Spleen (tissue), 11 donors: ENCODE measurements around the gene TEX22. TPM values are rescaled to one million over a fixed set of nuclear protein-coding genes. Genes with fewer than 3 reads are reported as not detected.

ENCODE experiments used
- DNase-seq: peaks from one replicate; pipeline ENCODE4 v3.0.0-alpha.2; 2020
- H3K27ac ChIP-seq, 8 donors: fragments of 200-600 bp; sonication (generic) in 7 of 8; 1 replicate in 4 of 8; 2 replicates in 4 of 8; pipeline versions ENCODE4 v1.5.0 to v1.8.0; 2016 to 2021; ENCODE audit warnings: inconsistent platforms in 4 of 8, mild to moderate bottlenecking in 4 of 8, moderate library complexity in 1 of 8
- H3K27me3 ChIP-seq, 7 donors: fragments of 200-600 bp; sonication (generic) in 6 of 7; replicated peaks in 1 of 7; 1 replicate in 4 of 7; 2 replicates in 3 of 7; pipeline versions ENCODE4 v1.5.0 to v1.8.0; 2016 to 2021; ENCODE audit warnings: inconsistent platforms in 3 of 7, mild to moderate bottlenecking in 1 of 7
- H3K36me3 ChIP-seq, 6 donors: fragments of 200-600 bp; sonication (generic) in 5 of 6; 1 replicate in 4 of 6; 2 replicates in 2 of 6; pipeline versions ENCODE4 v1.5.0 to v1.8.0; 2016 to 2021; ENCODE audit warnings: inconsistent platforms in 2 of 6
- H3K4me1 ChIP-seq, 6 donors: fragments of 200-600 bp; sonication (generic) in 5 of 6; 1 replicate in 3 of 6; 2 replicates in 3 of 6; pipeline versions ENCODE4 v1.5.0 to v1.8.0; 2016 to 2021; ENCODE audit warnings: inconsistent platforms in 3 of 6
- H3K4me3 ChIP-seq, 8 donors: fragments of 200-600 bp; sonication (generic) in 7 of 8; 1 replicate in 4 of 8; 2 replicates in 4 of 8; pipeline versions ENCODE4 v1.5.0 to v1.8.0; 2016 to 2021; ENCODE audit warnings: inconsistent platforms in 4 of 8, mild to moderate bottlenecking in 4 of 8, moderate library complexity in 2 of 8
- H3K9me3 ChIP-seq, 8 donors: fragments of 200-600 bp; sonication (generic) in 7 of 8; 1 replicate in 4 of 8; 2 replicates in 4 of 8; pipeline versions ENCODE4 v1.5.0 to v1.8.0; 2016 to 2021; ENCODE audit warnings: inconsistent platforms in 4 of 8
- POLR2A ChIP-seq, 3 donors: fragments of 450-650 bp; IDR thresholded peaks; one replicate each; pipeline ENCODE4 v1.5.1; 2017; ENCODE audit warnings: antibody characterized with exemption in 3 of 3, mild to moderate bottlenecking in 1 of 3
- POLR2AphosphoS5 ChIP-seq, 3 donors: sonication (generic); formaldehyde crosslinking; IDR thresholded peaks; one replicate each; pipeline ENCODE4 v1.5.1; 2017; ENCODE audit warnings: antibody characterized with exemption in 3 of 3
- WGBS, 5 donors: extraction: QIAGEN DNeasy Blood & Tissue Kit in 3 of 5; methylation state at CpG; one replicate each; pipeline versions ENCODE4 v1.1.5 to v1.1.7; 2013 to 2018; 5-methylcytosine and 5-hydroxymethylcytosine counted together
- intact Hi-C: fragments of 100-400 bp; cut with DNase I; formaldehyde crosslinking; loops from one replicate; pipeline ENCODE4 v1.15.0; 2023; ENCODE audit warnings: low total_unique reads
- polyA plus RNA-seq, 3 donors: library from polyadenylated mRNA; stranded (reverse); fragments of 200-250 nt; gene quantifications; one replicate each; pipeline ENCODE4 v1.2.1, GENCODE V29; 2013
- total RNA-seq, 7 donors: library from RNA; depleted of rRNA in 3 of 7; stranded (reverse); fragments of >200 nt in 3 of 7; fragmentation: NEBNext Ultra II Directional in 4 of 7; extraction: Animal tissue kit (Norgen Biotek cat#: 25700) in 4 of 7; gene quantifications; one replicate each; pipeline versions ENCODE4 v1.1.0 to v1.2.1, GENCODE V29; 2016 to 2021
- TF ChIP-seq, protein P1 (sequence below), 11 experiments: fragments of 200-600 bp in 7 of 11; fragments of 450-650 bp in 4 of 11; sonication (generic) in 4 of 11; IDR thresholded peaks in 8 of 11; conservative IDR thresholded peaks in 3 of 11; 1 replicate in 7 of 11; 2 replicates in 4 of 11; pipeline versions ENCODE4 v1.4.0 to v1.8.0; 2016 to 2021; ENCODE audit warnings: antibody characterized with exemption in 11 of 11, inconsistent platforms in 4 of 11, mild to moderate bottlenecking in 1 of 11
- donor health status: healthy with polysubstance abuse.
- donor health status: DM: no; HTN: no; CAD: no; lungs with moderate emphysema.
- donor health status: DM: no; HTN: no; CAD: no.
- donor health status: Bipolar disorder and iron deficiency.
- donor health status: healthy.
- donor health status: DM: no; HTN: no; CAD: no.
- donor health status: DM: yes; HTN: yes; CAD: no.

Gene TEX22
- total and polyA plus RNA-seq, 10 donors = 0.33 to 5.3 (median 1.0) TPM

DNA sequence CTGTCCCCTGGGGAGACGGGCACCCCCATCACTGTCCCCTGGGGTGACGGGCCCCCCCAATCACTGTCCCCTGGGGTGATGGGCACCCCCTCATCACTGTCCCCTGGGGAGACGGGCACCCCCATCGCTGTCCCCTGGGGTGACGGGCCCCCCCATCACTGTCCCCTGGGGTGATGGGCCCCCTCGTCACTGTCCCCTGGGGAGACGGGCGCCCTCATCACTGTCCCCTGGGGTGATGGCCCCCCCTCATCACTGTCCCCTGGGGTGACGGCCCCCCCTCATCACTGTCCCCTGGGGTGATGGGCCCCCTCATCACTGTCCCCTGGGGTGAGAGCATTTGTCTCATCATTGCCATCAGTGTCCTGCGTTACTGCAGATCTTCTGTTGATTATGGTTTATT, 45.2 kb upstream of the TEX22 start:
- no peak overlapping the region for H3K4me3 ChIP-seq
- DNase-seq = no peak
- H3K27ac ChIP-seq = no peak overlapping the region
- no peaks in the 10 kb centered on the region for H3K9me3 ChIP-seq
- no peaks in the 10 kb centered on the region for H3K27me3 ChIP-seq
- intact Hi-C loops = loop anchor here (2.0 to 5.0 kb wide), 2 partner anchors 151 to 262 kb away; no protein-coding TSS in a partner anchor
- 78 to 92% (median 89%) methylated on average over 5 to 10 of the region's 10 CpGs for WGBS, 5 donors
- H3K36me3 ChIP-seq = peaks cover 0 to 79% (median 17%) of the 10 kb centered on the region in 6 donors
- peaks cover 3 to 20% (median 8%) of the 10 kb centered on the region in 6 donors for H3K4me1 ChIP-seq
- TF ChIP-seq POLR2A (IDR thresholded peaks at IDR 0.05) (no peak), POLR2AphosphoS5 (IDR thresholded peaks at IDR 0.05) (no peak)
- TF ChIP-seq, protein P1, sequence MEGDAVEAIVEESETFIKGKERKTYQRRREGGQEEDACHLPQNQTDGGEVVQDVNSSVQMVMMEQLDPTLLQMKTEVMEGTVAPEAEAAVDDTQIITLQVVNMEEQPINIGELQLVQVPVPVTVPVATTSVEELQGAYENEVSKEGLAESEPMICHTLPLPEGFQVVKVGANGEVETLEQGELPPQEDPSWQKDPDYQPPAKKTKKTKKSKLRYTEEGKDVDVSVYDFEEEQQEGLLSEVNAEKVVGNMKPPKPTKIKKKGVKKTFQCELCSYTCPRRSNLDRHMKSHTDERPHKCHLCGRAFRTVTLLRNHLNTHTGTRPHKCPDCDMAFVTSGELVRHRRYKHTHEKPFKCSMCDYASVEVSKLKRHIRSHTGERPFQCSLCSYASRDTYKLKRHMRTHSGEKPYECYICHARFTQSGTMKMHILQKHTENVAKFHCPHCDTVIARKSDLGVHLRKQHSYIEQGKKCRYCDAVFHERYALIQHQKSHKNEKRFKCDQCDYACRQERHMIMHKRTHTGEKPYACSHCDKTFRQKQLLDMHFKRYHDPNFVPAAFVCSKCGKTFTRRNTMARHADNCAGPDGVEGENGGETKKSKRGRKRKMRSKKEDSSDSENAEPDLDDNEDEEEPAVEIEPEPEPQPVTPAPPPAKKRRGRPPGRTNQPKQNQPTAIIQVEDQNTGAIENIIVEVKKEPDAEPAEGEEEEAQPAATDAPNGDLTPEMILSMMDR (IDR thresholded peaks at IDR 0.05 in 8 of 11, conservative IDR thresholded peaks at IDR 0.05 in 3 of 11) = no peak

DNA sequence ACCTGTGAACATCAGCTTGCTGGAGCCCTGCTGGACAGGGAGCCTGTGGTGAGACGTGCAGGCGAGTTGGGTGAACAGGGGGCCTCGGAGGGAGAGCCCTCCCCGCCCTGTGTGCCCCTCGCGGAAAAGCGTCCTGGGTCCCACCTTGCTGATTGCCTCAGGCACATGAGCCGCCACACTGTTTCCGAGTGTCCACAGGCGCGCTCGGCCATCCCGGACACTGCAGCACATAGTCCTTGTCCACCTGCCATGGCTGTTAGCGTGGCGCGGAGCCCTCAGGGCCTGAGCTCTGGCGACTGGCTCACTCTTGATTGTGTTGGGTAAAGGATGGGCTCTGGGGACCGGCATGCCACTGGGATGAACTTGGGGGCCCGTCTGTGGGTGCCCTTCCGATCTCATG, 43.8 kb upstream of the TEX22 start:
- WGBS, 5 donors = 96 to 98% (median 98%) methylated on average over 9 to 20 of the region's 20 CpGs
- Histone ChIP-seq H3K4me1 (peaks cover 3 to 15% (median 7%) of the 10 kb centered on the region in 6 donors), H3K4me3 (no peak overlapping the region), H3K27me3 (no peaks in the 10 kb centered on the region), H3K36me3 (peaks cover 0 to 73% (median 15%) of the 10 kb centered on the region in 6 donors), H3K27ac (no peak overlapping the region), H3K9me3 (no peaks in the 10 kb centered on the region)
- DNase-seq = no peak
- intact Hi-C loops = loop anchor here (5.0 kb wide), 1 partner anchor 152 kb away; no protein-coding TSS in a partner anchor
- TF ChIP-seq POLR2A (IDR thresholded peaks at IDR 0.05) (no peak), POLR2AphosphoS5 (IDR thresholded peaks at IDR 0.05) (no peak)

DNA sequence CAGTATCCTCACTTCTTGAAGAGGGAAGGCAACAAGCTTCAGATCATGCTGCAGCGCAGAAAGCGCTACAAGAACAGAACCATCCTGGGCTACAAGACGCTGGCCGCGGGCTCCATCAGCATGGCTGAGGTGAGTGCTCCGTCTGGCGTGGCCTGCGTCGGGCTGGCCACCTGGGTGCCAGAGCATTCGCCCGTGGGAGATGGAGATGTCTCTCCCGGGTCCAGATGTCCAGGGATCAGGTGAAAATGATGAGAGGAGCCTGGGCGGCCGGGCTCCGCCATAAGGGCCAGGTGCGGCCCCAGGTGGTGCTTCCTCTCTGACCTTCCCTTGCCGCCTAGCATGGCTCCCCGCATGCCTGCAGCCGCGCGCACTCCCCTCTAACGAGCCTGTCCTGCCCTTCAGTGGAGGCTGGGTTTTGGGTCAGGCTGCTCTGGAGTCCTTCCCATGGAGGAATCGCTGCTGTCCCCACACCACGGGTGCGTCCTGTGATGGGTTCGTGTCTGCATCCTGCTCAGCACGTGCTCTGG, 43.2 kb upstream of the TEX22 start:
- TF ChIP-seq POLR2AphosphoS5 (IDR thresholded peaks at IDR 0.05) (no peak), POLR2A (IDR thresholded peaks at IDR 0.05) (no peak)
- TF ChIP-seq, protein P1 (IDR thresholded peaks at IDR 0.05 in 8 of 11, conservative IDR thresholded peaks at IDR 0.05 in 3 of 11) = no peak
- no peak overlapping the region for H3K4me3 ChIP-seq
- peaks cover 3 to 15% (median 7%) of the 10 kb centered on the region in 6 donors for H3K4me1 ChIP-seq
- no peak for DNase-seq
- no peak overlapping the region for H3K27ac ChIP-seq
- peaks cover 0 to 67% (median 15%) of the 10 kb centered on the region in 6 donors for H3K36me3 ChIP-seq
- no peaks in the 10 kb centered on the region for H3K27me3 ChIP-seq
- intact Hi-C loops = no loop called here
- H3K9me3 ChIP-seq = no peaks in the 10 kb centered on the region
- 92 to 96% (median 94%) methylated on average over 13 to 27 of the region's 27 CpGs for WGBS, 5 donors

DNA sequence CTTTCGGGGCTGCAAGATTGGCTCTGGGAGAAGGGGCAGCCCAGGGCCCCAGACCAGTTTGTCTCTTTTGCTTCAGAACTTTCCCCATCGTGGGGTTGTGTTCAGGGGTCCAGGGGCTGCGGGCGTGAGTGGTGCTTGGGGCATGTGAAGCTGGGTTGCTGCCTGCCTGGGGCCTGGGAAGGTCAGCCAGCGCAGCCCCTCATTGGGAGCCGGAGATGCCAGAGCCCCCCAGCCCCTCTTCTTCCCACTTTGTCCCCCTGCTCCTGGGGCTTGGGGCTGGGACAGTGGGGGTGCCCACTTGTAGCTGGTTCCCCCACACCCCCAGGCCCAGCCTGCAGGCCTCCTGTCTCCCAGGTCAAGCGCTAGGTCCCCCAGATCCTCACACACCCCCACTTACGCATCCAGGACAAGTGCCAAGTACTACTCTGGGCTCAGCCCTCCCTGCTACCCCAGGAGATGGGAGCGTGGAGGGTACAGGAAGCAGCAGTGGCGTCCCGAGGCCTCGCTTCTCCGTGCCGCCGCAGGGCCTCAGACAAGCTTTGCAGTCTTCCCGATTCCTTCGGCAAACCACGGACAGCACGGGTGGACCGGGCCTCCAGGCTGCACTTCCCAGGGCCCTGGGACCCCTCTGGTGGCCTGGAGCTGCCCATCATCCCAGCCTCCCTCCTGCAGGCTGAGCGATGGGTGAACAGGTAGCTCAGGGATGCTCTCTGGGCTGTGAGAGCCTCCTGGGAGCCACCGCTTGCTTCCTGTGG, 42.3 kb upstream of the TEX22 start:
- intact Hi-C loops = no loop called here
- Histone ChIP-seq H3K27me3 (no peaks in the 10 kb centered on the region), H3K4me1 (peaks cover 3 to 15% (median 7%) of the 10 kb centered on the region in 6 donors), H3K27ac (no peak overlapping the region), H3K4me3 (no peak overlapping the region), H3K9me3 (no peaks in the 10 kb centered on the region), H3K36me3 (peaks cover 0 to 67% (median 15%) of the 10 kb centered on the region in 6 donors)
- 92 to 96% (median 95%) methylated on average over 17 to 22 of the region's 22 CpGs for WGBS, 5 donors
- TF ChIP-seq, protein P1 (IDR thresholded peaks at IDR 0.05 in 8 of 11, conservative IDR thresholded peaks at IDR 0.05 in 3 of 11) = no peak
- TF ChIP-seq POLR2AphosphoS5 (IDR thresholded peaks at IDR 0.05) = peak in 1 of 3 donors; percentile 19
- DNase-seq = no peak
